GM21529 (cell line): ENCODE measurements around the gene LCP2.

ENCODE experiments used
- ATAC-seq: cut with Tn5 transposase; IDR thresholded peaks from one replicate; pipeline ENCODE4 v1.9.1; 2021; ENCODE audit not compliant: unreplicated experiment

Gene LCP2

DNA sequence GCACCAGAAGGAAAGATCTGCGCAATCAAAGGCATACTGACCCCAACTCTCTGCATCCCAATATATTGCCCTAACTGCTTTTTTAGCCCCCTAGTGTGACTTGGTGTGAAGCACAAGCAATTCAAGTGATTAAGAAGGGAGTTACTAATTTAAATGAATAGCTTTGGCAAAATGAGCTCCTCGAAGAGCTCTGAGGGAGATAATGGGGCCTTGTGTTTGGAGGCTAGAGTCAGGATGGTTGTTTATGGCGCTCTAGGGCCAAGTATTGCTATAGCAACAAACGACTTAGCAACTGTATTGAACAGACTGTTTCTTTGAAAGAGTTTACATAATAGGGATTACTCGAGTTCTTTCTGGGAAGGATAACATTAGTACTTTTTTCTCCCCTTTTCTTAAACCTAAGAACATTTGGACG lies 76.2 kb downstream of the LCP2 start:
- ATAC-seq, result no peak

DNA sequence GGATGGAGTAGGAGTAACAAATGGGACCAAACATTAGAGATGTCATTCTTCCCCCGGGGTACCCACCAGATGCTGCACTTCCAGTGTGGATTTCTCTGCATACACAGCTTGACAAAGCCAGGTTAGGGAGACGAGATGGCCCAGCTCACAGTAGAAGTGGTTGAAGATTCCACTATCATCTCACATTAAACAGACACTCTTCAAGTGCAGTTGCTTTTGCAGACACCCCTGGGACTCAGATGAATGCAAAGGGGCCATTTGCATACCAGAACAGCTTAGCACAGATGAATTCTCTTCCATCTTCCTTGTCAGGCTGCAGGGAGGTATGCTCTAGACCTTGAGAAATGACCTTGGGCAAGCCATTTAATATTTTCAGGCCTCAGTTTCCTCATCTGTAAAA lies 77.4 kb downstream of the LCP2 start:
- no peak for ATAC-seq

DNA sequence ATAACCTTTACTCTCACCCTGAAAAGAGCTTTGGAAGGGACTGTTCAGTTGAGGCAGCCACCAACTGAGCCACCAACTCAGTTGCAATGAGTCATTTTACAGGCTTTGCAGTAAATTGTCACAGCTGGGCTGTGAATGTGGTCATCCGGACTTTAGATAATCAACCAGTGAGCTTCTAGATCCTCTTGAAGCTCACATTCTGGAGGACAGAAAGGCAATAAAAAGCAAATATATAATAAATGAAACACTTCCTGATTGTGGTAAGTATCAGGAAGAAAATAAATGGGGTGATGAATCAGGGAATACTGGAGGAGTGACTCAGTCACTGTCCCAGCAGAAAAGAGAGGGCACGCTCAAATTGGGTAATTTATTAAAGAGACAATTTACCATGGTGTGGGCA lies 78.0 kb downstream of the LCP2 start:
- ATAC-seq, result no peak

DNA sequence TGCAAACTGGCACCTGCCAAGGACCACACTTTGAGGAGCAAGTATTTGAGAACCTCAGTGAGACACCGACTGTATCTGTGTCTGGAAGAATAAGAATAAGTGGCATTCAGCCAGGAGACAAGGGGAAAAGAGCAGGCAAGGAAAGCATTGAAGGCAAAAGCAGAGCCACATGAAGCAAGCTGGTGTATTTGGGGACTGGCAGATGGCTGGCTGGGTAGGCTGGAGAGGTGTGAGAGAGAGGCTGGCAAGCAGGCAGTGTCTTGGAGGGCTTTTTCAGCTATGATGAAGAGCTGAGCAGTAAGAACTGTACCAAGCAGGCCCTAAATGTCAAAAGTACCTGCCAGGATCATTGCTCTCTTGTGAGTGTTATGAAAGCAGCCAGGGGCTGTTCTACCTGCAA lies 78.9 kb downstream of the LCP2 start:
- no peak for ATAC-seq

DNA sequence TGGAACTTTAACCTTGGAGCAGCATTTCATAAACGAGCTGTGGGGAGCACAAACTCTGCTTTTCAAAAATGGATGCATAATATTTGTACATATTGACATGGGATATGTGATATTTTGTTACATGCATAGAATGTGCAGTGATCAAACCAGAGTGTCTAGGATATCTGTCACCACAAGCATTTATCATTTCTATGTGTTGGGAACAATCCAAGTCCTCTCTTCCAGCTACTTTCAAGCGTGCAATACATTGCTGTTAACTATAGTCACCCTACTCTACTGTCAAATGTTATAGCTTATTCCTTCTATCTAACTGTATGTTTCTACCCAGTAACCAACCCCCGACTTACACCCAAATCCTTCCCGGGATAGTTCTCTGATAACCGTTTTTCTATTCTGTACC lies 79.7 kb downstream of the LCP2 start:
- no peak for ATAC-seq

DNA sequence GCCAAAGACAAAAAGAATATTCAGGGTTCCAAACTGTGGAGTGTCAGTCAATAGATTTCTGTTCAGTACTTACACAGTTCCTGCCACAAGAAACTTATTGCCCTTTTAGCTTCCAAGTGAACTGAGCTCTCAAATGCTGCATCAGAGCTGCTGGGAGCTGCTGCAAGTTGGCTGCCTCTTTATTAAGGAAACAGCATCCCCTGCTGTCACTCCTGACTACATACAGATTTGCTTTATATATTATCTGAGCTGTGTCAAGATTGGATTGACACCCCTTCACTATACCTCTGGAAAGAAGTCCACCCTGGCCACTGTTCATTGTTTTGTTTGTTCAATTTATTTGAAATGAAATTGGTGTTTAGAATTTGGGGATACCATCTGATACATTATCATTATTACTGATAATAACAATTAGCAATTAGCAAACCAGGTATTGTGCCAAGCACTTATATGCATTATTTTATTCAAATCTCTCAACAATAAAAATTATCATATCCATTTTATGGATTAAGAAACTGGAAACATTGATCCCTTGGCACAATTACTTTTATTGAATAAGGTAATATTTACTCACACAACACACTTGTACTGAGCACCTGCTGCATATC lies 81.2 kb downstream of the LCP2 start:
- ATAC-seq, result no peak

DNA sequence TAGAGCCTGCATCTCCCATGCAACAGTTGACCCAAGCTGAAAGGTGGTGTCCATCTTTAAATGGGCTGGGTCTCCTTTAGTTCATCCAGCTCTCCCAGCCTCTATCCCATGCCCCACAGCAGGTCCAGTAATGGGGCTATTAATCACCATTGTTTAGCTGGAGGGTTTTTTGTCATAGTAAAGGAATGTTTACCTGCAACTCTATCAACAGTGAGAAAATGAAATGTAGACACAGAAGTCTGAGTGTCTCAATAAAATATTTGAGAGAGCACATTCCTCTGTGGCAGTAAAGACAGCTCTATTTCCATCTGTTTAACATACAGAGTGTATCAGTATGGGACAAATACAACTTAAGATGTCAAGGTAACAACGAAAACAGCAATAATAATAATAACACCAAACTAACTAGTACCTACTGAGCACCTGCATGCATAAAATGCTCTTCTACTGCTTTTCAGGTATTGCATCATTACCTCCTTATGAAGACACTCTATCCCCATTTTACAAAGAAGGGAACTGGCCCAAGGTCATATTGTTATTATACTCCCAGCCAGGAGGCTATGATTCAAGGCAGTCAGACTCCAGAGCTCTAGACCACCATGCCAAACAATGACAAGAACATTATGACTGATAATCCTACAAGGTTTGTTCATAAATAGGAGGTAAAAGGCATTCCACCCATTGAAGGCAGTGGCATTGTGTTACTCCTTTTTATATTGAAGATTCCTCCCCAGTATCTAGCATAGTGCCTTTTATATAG lies 85.8 kb downstream of the LCP2 start:
- ATAC-seq, result no peak

DNA sequence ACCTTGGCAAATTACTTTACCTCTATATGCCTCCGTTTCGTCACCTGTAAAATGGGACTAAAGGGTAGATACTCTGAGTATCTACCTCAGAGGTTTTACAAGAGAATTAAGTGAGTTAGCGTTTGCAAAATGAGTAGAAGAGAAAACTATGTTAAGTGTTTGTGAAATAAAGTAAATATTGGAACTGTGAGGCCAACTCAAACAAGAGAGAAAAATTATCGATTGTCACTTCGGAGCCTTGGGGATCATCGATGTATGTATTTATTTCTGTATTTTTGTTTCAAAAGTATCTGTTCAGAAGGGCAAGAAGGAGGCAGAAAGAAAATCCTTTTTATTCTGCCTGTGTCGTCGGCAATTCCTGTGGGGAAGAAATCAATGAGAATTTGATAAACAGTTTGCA lies 90.6 kb downstream of the LCP2 start:
- no peak for ATAC-seq

DNA sequence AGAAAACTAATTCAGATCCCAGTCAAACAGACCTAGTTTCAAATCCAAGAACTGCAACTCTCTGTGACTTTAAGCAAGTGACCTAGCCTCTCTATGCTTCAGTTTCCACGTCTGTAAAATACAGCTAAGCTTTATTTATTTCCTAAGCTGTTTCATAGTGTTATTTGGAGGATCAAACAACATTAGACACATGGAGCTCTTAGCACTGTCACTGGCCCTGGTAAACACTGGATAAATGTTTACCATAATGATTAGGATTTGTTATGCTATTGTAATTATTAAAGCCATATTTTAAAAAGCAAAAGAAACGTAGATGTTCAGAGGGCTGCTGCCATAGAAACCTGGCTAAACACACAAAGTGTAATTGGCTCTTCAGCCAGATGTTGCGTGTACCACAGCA lies 91.4 kb downstream of the LCP2 start:
- no peak for ATAC-seq

DNA sequence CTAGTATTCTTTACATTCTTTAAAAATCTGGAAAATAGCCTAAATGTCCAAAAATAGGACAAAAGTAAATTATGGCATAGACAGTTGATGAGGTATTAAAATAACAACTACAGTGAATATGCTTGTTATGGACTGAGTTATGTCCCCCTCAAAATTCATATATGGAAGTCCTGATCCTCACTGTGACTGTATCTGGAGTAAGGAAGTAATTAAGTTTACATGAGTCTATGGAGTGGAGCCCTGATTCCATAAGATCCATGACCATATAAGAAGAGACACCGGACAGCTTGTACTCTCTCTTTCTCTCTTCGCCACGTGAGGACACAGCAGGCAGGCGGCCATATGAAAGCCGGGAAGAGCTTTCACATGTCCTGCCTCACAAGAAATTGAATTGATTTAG lies 93.4 kb downstream of the LCP2 start:
- ATAC-seq, result no peak

DNA sequence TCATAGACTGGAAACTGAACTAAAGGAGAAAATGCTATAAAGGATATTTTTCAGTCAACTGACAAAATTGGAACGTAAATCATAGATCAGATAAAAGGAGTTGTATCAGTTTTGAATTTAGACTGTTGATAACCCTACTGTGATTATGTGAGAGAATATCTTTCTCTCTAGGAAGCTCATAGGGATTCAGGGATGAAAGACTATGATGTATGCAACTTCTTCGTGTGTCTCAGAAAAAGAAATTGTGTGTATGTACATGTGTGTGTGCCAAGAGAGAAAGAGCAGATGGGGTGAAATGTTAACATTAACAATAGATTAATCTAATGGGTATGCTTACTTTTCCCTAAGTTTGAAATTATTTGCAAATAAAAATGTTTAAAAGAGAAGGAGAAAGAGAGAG lies 95.5 kb downstream of the LCP2 start:
- no peak for ATAC-seq

DNA sequence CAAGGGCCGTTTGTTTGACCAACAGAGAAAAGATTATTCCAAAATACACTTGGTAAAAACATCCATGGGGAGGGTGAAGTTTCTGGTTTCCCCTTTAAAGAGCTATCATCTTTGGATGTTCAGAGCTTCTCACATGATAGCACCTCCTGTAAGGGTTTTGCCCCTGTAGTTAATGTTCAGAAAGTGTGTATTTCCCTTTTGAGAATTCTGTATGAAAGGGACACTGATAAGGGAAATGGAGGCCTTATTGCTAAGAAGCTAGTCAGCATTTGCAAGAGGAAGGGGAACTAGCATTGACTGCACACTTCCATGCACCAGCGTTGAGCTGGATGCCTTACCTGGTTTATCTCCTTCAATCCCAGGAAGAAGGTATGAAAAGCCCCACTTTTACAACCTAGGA lies 96.3 kb downstream of the LCP2 start:
- ATAC-seq, result no peak

DNA sequence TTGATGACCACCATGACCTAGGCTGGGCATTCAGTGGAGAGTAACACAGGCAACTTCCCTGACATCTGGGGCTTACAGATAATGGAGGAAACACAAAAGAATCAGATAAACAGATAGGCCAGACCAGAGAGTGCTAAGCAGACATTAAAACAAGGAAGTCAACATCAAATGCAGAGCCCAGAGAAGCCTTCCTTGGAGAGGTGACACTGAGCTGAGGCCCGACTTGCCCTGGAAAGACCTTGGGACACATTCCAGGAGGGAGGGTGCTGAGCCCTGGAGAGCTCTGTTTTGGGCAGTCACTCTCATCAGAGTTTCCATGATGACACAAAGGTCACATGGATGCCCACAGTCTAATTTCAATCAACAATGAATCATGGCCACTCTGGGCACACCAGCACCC lies 96.7 kb downstream of the LCP2 start:
- ATAC-seq, result no peak
